RWPE1 (cell line): ENCODE results near the gene GARIN1A.
"Not testable (repeated sequence)": the region's sequence is repeated elsewhere in the genome, so short reads cannot be mapped to it uniquely, and the experiment has no call there.

Source experiments
- CTCF ChIA-PET: fragments of 350-600 bp; sonication (Branson Sonifier 250); formaldehyde crosslinking; extraction: SDS; loops from one replicate; lab custom pipeline; 2021; lab: Yijun Ruan, JAX
- POLR2A ChIA-PET: fragments of 400-600 bp; formaldehyde crosslinking; extraction: SDS; loops from one replicate; lab custom pipeline; 2020; ENCODE audit warnings: antibody characterized with exemption; ENCODE audit not compliant: low non-redundant PET; lab: Yijun Ruan, JAX
- DNase-seq: peaks from one replicate; pipeline ENCODE4 v3.0.0; 2012; ENCODE audit warnings: low spot score
- H3K27ac ChIP-seq: fragments of 450-650 bp; 2 replicates; pipeline ENCODE4 v1.5.1; 2017
- TF ChIP-seq, protein P1 (sequence below): fragments of 450-650 bp; conservative IDR thresholded peaks from 2 replicates; pipeline ENCODE4 v1.5.1; 2017; ENCODE audit warnings: low read depth, mild to moderate bottlenecking

GARIN1A gene

DNA sequence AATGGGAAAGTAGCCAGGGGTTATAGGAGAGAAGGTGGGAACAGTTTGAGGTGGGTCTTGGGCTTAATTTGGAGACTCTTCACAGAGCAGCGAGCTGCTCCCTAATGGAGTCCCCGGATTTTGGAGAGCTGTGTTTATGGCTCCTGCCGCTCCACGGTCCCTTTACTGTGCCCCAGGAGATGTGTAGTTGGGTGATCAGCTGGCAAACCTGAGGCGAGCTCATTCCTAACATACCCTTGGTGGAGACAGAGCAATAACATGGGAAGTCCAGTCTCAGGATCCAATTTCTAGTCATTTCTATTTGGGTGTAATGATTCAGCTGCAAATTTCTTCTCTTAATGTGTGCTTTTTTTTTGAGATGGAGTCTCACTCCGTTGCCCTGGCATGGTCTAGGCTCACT is 1.5 kb downstream of the GARIN1A start:
- DNase-seq = no peak
- ChIA-PET POLR2A (no interaction called here), CTCF (interaction anchor here (0.6 kb wide), 1 partner anchor 108 kb away, joined by 5 read pairs; no protein-coding TSS in a partner anchor)
- TF ChIP-seq, protein P1, sequence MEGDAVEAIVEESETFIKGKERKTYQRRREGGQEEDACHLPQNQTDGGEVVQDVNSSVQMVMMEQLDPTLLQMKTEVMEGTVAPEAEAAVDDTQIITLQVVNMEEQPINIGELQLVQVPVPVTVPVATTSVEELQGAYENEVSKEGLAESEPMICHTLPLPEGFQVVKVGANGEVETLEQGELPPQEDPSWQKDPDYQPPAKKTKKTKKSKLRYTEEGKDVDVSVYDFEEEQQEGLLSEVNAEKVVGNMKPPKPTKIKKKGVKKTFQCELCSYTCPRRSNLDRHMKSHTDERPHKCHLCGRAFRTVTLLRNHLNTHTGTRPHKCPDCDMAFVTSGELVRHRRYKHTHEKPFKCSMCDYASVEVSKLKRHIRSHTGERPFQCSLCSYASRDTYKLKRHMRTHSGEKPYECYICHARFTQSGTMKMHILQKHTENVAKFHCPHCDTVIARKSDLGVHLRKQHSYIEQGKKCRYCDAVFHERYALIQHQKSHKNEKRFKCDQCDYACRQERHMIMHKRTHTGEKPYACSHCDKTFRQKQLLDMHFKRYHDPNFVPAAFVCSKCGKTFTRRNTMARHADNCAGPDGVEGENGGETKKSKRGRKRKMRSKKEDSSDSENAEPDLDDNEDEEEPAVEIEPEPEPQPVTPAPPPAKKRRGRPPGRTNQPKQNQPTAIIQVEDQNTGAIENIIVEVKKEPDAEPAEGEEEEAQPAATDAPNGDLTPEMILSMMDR = no peak
- no peak overlapping the region for H3K27ac ChIP-seq

DNA sequence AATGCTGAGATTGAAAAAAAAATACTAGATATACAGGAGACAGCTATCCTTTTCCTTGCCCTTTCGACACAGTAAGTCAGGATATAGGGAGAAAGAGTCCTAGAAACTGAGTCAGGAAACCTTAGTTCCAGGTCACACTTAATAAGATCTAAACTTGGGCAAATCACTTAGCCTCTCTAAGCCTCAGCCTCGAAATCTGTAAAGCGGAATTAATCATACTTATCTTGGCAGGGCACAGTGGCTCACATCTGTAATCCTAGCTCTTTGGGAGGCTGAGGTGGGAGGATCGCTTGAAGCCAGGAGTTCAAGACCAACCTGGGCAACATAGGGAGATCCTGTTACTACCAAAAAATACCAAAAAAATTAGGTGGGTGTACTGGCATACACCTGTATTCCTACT is 4.6 kb downstream of the GARIN1A start:
- TF ChIP-seq, protein P1 = no peak
- CTCF ChIA-PET = no interaction called here
- H3K27ac ChIP-seq = no peak overlapping the region
- POLR2A ChIA-PET = no interaction called here
- no peak for DNase-seq

- POLR2A ChIA-PET = no interaction called here
- TF ChIP-seq, protein P1 = no peak
- CTCF ChIA-PET = no interaction called here
- no peak overlapping the region for H3K27ac ChIP-seq
- no peak for DNase-seq
These were observed 7.8 kb downstream of the GARIN1A start for GRCh38 chr7:128679920-128680319.

- CTCF ChIA-PET = interaction anchor here (0.9 kb wide), 1 partner anchor 10 kb away, joined by 3 read pairs; the partner anchor contains the start of gene GARIN1A
- H3K27ac ChIP-seq = no peak overlapping the region
- POLR2A ChIA-PET = no interaction called here
- TF ChIP-seq, protein P1 = no peak
- no peak for DNase-seq
These were observed 9.9 kb downstream of the GARIN1A start for GRCh38 chr7:128681794-128682537.

- POLR2A ChIA-PET, DNase-seq, CTCF ChIA-PET, H3K27ac ChIP-seq: not testable (repeated sequence)
These were observed 11.2 kb downstream of the GARIN1A start for GRCh38 chr7:128683270-128683669.

DNA sequence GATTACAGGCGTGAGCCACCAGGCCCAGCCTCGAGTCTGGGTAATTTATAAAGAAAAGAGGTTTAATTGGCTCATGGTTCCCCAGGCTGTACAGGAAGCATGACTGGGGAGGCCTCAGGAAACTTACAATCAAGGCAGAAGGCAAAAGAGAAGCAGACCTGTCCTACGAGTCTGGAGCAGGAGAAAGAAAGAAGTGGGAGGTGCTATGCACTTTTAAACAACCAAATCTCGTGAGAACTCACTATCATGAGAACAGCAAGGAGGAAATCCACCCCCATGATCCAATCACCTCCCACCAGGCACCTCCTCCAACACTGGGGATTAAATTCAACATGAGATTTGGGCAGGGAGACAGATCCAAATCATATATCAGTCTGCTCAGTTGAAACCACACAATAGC is 11.6 kb downstream of the GARIN1A start:
- DNase-seq, CTCF ChIA-PET, POLR2A ChIA-PET, H3K27ac ChIP-seq: not testable (repeated sequence)

- CTCF ChIA-PET = no interaction called here
- POLR2A ChIA-PET = no interaction called here
These were observed 15.0 kb downstream of the GARIN1A start for GRCh38 chr7:128687131-128687530.

More at GRCh38 chr7:128687131-128687530, 15.0 kb downstream of the GARIN1A start:
- H3K27ac ChIP-seq = no peak overlapping the region
- no peak for DNase-seq
- TF ChIP-seq, protein P1 = no peak
